HG03159 (cell line): ENCODE results near the gene PLA2G2C.
"Not testable (repeated sequence)": the region's sequence is repeated elsewhere in the genome, so short reads cannot be mapped to it uniquely, and the experiment has no call there.

ENCODE experiments used
- ATAC-seq: cut with Tn5 transposase; IDR thresholded peaks from one replicate; pipeline ENCODE4 v1.9.1; 2021; ENCODE audit warnings: mild to moderate bottlenecking, moderate library complexity; ENCODE audit not compliant: unreplicated experiment

PLA2G2C gene, protein sequence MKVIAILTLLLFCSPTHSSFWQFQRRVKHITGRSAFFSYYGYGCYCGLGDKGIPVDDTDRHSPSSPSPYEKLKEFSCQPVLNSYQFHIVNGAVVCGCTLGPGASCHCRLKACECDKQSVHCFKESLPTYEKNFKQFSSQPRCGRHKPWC

DNA sequence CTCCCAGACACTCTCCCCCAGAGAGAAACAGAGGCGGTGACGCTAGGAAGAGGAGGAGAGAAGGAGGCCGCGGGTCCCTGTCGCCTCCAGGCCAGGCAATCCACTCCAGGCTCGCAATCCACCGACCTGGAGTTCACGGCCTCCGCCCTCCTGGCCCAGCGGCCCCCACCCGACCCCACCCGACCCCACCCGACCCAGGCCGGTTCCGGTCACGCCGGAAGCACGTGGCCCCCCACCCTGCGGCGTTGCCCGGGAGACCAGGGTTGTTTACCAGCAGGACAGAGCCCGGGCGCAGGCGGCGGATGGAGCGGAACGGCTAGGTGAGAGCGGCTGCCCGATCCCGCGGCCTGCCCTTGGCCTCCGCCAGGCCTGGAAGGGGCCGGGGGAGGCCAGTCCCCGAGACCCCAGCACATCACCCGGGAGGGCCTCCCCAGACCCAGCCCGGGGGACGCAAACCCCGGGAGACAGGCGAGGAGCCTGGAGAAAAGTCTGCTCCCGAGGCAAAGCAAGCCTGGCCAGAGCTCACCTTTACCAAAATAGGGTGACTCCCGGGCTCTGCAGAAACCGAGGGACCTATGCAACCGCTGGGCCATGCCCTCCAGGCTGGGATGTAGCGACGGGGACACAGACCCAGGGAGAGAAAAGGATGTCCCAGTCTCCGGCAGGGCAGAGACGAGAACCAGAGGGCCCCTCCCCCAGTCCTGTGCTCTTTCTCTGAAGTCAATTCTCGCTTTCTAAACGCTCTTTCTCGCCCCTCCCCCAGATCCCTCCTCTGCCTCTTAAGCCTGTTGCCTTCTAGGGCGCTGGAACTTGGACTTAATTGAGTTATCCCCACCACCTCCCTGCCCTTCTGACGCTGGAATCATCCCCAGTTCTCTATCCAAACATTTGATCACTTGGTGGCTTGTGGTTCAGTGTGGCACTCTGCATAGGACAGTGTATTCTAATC, at the start of gene PLA2G2C, which contains the start of gene UBXN10:
Gene PLA2G2C (minus strand): TSS at position 685 of the 949 bp plus-strand sequence. CDS start 9,155 bp downstream, outside the sequence.
Gene UBXN10 (plus strand): TSS at position 263 of the 949 bp plus-strand sequence. CDS start 4,466 bp downstream, outside the sequence.
- no peak for ATAC-seq

DNA sequence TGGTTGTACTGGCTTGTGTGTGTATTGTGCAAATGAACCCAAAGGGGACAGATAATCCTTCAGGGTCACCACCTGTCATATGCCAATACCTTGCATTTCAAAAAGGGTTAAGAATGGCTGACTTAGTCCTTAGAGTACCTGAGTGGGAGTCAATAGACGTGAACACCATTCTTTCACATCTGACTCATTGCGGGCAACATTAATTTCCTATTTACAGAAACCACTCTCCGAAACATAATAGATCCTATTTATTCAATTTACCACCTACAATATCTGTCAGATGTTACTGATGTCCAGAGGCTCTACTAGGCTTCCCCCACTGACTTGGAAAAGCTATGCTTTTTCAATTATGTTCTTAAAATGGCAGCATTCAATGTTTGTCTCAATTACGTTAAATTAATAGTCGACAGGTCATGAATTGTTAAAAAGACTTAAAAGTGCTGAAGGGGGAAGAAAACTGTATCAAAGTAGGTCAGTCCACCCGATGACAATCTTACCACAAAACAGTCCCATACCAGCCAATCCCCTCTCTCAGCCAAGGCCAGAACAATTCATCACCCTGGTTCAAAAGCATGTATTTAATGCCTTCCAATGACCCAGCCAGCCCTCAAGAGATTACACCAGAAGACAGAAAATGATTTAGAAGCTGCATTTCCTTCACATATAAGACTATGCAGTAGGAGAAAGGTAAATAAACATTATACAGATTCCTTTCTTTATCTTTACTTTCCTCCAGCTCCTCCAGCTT, 48.6 kb upstream of the PLA2G2C start:
- no peak for ATAC-seq

DNA sequence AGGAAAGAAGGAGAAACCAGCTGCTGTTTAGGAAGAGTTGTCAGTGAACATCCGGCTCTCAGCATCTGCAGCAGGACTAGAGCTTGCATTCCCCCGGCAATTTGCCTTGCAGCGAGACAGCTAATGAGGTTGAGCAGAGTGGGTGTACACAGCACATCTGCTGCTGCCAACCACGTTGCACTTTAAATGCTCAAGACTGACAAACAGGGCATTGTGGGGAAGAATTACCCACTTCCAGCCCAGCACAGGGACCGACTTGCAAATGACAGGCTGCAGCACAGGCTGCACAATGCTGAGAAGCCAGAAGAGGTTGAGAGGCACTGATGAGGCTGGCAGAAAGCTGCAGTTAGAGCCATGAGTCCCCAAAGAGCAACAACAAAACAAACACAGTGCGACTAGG, 47.5 kb upstream of the PLA2G2C start:
- no peak for ATAC-seq

DNA sequence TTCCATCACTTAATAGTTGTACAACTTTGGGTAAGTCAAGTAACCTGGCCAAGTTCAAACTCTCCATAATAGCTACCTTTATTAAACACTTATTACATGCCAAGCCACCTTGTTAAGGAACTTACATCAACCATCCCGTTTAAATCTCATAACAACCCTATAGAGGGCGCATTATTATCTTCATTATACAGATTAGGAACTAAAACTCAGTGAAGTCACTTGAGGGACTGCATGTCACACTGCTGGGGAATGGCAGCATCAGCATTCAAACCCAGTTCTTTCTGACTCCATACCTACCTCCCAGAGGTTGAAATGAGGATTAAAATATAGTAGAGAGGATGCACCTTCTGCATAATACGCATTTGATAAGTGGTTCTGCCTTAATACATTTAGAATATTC, 47.1 kb upstream of the PLA2G2C start:
- no peak for ATAC-seq

DNA sequence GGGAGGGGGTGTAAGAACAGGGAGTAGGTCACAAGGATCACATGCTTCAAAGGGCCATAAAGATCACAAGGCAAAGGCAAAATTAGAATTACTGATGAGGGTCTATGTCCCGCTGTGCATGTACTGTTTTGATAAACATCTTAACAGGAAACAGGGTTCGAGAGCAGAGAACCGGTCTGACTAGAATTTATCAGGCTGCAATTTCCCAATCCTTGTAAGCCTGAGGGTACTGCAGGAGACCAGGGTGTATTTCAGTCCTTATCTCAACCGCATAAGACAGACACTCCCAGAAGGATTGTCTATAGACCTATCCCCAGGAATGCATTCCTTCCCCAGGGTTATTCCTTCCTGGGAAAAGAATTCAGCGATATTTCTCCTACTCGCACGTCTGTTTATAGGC, 46.2 kb upstream of the PLA2G2C start:
- not testable (repeated sequence) for ATAC-seq

DNA sequence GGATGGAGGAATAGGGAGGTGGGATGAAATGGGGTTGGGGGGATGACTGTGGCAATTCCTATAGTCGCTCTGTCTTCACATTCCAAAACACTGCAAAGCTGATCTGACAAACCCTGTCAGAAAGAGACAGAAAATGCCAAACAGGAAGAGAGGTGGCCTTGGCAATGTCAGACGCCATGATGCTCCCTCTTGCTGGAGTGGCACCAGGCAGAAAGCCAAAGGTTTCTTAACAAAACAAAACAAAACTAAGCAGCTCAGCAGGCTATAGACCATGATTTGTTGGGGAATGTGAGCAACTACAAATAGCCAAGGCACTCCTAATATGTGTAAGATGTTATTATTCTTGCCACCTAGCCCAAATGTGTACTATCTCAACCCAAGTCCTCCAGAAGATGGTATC, 42.9 kb upstream of the PLA2G2C start:
- no peak for ATAC-seq

DNA sequence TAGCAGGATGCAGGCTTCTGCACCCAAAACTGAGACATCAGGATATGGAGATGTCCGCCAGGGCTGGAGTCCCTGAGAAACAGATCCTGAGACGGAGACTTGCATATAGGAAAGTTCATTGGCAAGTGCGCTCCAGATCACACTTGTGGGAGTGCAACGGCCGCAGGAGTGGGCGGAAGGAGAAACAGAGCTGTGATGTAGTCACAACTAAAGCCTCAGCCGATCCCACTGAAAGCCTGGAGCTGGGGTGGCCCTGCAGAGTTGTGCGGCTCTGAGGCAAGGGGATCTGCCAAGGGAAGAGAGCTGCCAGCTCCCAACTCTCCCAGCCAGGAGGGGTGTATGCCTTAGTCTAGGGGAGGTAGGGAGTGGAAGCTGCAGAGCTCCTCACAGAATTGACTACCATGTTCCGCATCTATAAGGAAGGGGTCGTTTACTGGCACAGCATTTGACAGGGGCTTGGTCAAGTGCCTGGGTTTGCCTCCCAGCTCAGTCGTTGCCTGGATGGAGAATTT, 42.1 kb upstream of the PLA2G2C start:
- no peak for ATAC-seq

DNA sequence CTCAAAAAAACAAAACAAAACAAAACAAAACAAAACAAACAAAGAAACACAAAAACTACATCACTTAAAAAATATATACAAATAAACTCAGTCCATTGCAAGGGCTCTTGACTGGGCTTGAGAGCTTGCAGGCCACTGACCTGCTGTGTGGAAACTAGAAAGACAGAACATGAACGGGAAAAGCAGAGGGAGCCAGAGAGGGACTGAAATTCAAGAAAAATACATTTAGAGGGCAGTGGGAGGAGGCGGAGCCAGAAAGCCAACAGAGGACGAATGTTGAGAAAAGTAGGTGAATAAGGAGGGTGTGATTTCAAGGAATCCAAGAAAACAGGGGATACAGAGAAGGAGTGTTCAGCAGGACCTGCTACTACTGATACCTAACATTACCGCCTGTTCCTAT, 41.4 kb upstream of the PLA2G2C start:
- ATAC-seq, result no peak

DNA sequence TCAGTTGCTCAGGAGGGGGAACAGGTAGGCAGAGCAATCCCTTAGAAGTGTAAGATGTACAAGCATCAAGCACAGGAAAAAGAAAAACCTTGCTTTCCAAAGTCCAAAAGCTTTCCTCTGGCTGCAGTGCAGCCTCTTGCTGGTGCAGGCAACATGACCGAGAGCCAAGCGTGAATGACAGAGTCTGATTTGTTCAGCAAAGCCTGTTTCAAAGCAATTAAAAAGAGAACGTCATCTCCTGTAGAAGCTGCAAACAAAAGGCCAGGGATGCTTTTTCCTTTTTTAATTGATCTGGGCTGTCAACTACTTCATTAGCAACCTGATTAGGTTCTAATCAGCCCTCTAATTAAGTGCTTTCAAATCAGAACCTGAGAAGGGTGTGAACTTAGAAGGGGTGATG, 38.2 kb upstream of the PLA2G2C start:
- no peak for ATAC-seq

DNA sequence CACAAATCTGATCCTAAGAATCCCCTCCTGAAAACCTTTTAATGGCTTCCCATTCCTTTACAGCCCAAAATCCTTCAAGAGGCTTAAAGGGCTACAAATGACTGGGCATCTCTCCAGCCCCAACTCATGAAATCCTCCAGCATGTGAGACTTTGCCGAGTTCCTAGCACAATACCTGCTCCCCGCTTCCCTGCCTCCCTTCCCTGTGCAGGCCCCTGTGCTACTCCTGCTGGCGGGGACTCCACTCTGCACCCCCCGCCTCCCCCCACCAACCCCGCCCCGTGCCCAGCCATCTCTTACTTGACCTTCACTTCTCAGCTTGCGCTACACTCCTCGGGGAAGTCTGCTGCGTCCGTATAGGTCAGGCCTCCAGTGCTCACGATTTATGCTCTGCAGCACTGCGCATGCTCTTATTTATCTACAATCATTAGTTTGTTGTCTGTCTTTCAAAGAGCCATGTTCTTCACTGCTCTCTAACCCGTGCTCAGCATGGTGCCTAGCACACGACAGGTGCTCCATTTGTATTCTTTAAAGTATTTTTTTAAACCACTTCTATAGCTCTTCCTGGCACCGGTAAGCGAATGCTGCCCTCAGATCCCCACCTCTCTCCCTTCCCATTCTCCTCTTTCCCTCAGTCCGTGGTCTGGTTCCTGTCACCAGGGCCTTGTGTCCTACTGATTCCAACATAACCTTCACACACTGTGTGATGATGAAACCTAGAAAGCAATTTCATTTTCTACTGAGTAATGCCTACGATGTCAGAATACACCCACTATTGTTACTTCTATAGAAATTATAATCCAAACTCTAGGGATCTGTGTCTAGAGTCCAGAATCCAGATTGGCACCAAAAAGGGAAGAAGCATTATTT, 37.5 kb upstream of the PLA2G2C start:
- no peak for ATAC-seq

DNA sequence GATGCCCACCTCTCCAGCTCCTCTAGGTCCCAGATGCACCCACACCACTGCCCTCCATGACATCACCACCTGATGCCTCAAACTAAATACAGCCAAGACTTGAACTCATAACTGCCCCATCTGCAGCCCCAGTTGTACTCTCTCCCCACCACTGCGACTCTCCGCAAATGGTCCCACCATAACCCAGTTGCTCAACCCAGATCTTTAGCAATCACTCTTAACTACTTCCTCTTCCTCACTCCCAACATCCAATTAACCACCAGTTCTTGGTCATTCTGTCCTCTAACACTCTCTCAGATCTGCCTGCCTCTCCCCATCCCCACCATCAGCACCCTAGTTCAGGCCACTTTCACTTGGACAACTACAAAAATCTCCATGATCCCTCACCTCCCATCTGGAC, 36.8 kb upstream of the PLA2G2C start:
- ATAC-seq, result no peak

DNA sequence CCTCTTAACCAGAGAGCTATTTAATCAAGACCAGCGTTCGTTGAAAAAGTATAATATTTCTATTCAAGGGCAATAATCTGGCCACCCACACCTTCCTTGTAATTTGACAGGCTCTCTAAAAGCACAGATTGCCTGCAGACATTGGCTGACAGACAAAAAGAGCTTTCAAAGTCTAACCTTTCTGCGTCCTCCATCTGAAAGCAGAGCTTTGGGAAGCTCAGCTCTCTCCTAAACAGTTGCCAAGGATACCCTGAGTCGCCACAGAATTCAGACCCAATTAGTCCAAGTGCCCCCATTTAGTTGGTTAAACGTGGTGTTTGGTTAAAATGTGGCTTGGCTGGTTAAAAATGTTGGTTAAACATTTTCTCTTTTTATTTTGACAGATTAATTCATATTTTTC, 33.7 kb upstream of the PLA2G2C start:
- ATAC-seq, result no peak

DNA sequence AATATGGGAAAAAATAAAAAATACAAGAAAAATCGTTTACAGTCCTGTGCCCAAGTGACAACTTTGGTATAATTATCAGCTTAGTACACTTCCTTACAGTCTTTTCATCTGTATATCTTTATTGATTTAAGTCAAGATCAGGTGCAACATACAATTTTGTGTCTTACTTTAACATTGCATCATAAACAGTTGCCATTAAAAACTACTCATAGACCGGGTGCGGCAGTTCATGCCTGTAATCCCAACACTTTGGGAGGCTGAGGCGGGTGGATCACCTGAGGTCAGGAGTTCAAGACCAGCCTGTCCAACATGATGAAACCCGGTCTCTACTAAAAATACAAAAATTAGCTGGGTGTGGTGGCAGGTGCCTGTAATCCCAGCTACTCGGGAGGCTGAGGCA, 32.7 kb upstream of the PLA2G2C start:
- not testable (repeated sequence) for ATAC-seq

DNA sequence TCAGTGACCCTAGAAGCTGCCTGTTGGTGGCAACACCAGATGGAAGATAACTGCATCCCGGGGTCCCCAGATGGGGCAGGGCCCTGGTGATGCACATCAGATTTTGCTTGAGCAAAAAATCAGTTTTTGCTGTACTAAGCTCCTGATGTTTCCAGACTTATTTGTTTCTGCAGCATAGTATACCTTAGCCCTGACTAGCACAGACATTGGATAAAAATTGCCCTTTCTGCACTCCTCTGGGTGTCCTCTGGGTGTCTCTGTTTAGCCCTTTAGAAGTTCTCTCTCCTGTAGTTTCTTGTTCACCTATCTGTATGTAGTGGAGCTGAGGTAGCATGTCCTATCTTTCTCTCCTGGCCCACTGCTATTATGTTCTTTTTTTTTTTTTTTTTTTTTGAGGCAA, 30.3 kb upstream of the PLA2G2C start:
- no peak for ATAC-seq

DNA sequence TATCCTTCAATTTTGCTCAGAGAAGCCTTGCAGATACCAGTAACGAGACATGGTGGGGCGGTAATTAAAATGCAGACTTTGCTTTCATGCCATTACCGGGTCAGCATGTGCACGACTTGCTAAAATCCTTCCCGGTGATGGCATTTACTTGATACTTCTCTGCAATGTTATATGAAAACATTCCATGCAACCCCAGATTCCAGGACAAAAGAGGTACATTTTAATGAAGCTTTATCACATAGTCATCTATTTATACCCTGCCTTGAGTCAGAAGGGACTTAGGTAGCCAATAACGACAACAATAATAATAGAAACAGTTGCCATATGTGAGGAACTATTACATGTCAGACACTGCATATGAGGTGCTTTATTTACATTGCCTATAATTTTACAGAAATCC, 29.4 kb upstream of the PLA2G2C start:
- no peak for ATAC-seq

DNA sequence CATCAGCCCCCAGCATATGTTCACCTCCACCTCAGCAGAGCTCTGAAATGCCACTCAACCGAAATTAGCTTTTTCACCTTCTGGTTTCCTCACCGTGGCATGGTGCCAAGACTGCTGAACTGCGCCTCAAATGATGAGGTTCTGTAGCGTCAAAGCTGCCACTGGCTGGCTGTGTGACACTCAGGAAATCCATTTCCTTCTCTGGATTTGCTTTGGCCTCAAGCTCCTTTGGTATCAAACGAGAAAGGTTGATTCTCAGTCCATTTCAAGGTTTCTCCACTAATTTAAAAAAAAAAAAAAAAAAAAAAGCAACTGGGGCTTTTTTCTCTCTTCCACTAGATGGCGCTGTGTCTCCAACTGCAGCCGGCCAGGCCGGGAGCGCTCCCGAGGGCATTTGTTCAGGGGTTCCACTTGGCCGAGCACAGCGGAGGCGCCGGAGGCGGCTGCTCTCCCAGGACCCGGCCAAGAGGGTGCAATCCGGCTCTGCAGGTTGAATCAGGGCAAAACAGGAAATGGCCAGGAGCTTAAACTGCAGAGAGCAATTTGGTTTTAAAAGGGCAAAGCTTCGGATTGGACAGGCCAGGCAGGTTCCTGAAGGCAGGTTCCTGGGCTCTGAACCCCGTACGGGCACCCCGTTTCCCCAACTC, 26.5 kb upstream of the PLA2G2C start:
- no peak for ATAC-seq

DNA sequence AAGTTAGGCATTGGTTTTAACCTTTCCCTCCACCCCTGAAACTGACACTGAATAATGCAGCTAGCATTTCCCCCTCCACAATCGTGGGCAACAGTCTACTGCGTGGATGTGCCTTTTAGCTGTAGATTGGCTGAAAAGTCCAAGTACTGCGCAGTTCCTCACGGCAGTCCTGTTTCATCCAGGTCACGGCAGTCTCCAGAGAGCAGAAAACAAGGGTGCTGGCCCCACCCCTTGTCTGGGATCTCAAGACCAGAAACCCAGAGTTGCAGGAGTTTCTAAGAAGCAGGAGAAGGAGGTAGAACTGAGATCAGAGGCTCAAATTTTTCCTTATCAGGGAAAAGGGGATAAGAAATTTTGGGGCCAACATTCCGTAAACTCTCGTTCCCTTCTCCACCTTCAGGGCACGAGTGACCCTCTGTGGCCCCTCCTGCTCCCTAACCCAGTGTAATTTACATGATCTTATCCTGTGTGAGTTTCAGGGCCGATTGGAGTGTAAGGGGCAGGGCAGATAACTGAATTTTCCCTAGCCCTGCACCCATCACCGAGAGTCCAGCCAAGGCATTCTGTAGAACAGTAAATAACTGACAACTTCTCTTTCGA, 25.9 kb upstream of the PLA2G2C start:
- no peak for ATAC-seq

DNA sequence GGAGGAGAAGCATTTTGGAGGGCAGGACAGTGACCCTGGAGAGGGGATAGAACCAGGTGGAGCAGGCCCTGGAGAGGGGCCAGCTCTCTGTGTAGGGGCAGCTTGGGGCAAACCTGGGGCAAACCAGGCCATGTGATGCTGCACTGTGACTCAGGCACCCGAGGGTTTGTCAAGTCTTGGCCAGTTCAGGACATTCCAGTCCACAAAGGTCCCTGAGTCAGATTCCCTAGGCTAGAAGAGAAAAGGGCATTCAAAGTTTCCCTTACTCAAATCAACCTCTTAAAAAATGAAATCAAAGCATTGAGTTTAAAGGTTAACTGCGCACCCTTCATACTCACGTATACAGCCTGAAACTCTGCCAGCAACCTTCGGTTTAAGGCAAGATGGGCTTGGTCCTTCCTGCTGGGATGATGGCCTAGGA, 25.2 kb upstream of the PLA2G2C start:
- ATAC-seq, result no peak

DNA sequence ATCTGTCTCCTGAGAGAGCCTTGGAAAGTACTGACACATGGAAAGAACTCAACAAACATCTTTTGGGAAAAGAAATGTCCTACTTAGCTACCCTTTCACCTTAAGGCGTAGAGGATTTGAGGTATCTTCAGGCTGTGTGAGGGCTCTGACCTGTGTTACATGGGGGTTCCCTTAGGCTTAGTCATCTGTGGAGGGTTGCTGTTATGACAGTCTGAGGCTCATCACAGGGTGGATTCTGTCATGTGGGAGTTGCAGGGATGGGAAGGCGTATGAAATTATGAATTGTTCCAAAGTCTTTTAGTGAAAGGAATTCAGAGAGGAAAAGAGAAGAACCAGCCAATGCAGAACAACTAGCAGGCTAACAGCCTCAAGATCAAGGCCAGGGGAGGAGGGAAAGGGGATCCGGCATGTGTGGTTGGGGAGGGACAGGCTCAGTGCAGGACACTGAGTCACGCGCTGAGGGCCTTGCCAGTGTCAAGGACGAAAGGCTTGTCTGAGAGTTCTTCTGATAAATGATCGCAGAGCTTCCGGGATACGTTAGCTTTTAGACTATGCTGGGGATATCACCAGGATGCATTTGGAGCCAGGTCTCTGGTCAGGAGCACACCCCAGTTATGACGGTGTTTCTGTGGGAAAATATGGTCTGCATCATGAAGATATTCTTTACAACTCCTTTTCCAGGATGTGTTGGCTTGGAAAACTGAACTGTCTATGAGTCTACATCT, 24.6 kb upstream of the PLA2G2C start:
- no peak for ATAC-seq
